GM12801 (cell line): ENCODE data around the gene ERI3.
A peak's percentile ranks its signal among the peaks of the same experiment; 100 is the strongest.

ENCODE experiments used
- TF ChIP-seq, protein P1 (sequence below): IDR thresholded peaks from one replicate; pipeline ENCODE4 v1.5.1; 2011; ENCODE audit warnings: control low read depth; ENCODE audit not compliant: insufficient read length; ENCODE audit errors: extremely low read depth

Gene ERI3

DNA sequence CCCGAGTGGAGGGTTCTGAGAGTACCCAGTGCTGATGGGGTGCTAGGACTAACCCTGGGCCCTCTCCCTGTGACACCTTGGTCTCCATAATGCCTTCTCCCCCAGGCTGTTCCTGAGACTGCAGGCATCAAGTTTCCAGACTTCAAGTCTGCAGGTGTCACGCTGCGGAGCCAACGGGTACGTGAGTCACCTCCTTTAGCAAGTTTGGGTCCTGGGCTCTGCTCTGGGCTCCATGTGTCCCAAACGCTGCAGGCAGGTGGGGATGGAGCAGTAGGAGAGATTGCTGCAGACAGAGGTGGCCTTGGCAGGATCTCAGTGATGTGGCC lies 135.8 kb downstream of the ERI3 start:
- TF ChIP-seq, protein P1, sequence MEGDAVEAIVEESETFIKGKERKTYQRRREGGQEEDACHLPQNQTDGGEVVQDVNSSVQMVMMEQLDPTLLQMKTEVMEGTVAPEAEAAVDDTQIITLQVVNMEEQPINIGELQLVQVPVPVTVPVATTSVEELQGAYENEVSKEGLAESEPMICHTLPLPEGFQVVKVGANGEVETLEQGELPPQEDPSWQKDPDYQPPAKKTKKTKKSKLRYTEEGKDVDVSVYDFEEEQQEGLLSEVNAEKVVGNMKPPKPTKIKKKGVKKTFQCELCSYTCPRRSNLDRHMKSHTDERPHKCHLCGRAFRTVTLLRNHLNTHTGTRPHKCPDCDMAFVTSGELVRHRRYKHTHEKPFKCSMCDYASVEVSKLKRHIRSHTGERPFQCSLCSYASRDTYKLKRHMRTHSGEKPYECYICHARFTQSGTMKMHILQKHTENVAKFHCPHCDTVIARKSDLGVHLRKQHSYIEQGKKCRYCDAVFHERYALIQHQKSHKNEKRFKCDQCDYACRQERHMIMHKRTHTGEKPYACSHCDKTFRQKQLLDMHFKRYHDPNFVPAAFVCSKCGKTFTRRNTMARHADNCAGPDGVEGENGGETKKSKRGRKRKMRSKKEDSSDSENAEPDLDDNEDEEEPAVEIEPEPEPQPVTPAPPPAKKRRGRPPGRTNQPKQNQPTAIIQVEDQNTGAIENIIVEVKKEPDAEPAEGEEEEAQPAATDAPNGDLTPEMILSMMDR: no peak

DNA sequence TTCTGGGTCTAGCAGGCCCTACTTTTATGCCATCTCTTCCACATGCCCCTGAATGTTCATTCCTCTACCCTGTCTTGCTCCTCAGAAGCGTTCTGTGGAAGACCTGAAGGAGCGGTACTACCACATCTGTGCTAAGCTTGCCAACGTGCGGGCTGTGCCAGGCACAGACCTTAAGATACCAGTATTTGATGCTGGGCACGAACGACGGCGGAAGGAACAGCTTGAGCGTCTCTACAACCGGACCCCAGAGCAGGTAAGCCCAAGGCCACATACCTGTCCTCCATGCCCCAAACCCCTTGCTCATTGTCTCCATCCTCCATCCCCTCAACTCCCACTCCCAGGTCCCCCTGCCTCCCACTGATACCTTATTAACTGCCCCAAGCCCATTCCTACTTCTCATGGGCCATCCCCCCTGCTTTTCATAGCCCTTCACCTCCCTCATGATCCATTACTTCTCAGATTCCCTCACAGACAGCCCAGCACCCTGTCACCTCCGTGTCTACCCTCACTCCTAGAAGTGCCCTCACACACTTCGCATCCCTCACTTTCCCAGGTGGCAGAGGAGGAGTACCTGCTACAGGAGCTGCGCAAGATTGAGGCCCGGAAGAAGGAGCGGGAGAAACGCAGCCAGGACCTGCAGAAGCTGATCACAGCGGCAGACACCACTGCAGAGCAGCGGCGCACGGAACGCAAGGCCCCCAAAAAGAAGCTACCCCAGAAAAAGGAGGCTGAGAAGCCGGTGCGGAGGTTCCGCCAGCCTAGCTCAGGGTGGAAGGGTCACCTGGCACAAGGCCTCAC lies 136.4 kb downstream of the ERI3 start:
- TF ChIP-seq, protein P1: no peak

DNA sequence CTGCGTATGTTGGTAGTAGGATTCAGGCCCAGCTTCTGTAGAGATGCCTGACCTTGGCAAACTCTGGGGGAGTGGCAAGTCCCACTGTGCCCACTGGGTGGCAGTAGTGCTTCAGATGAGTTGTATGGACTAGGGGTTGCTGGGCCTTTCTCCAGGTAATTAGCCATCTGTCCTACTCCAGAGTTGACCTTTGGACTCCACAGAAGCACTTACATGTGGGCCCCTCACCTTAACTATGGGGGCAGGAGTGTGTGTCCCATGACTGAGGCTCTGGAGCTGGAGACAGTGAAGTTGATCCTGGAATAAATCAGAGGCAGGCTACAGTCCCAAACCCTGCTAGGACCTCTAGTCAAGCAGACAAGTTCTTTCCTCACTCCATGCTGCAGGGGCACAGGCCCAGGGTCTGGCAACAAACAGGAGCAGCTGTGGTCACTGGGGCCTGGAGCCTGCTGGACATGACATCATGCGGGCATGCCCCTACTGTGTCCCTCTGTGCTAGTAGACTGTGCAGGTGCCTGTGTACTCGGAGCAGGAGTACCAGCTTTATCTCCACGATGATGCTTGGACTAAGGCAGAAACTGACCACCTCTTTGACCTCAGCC lies 137.1 kb downstream of the ERI3 start:
- TF ChIP-seq, protein P1: peak; percentile 60

DNA sequence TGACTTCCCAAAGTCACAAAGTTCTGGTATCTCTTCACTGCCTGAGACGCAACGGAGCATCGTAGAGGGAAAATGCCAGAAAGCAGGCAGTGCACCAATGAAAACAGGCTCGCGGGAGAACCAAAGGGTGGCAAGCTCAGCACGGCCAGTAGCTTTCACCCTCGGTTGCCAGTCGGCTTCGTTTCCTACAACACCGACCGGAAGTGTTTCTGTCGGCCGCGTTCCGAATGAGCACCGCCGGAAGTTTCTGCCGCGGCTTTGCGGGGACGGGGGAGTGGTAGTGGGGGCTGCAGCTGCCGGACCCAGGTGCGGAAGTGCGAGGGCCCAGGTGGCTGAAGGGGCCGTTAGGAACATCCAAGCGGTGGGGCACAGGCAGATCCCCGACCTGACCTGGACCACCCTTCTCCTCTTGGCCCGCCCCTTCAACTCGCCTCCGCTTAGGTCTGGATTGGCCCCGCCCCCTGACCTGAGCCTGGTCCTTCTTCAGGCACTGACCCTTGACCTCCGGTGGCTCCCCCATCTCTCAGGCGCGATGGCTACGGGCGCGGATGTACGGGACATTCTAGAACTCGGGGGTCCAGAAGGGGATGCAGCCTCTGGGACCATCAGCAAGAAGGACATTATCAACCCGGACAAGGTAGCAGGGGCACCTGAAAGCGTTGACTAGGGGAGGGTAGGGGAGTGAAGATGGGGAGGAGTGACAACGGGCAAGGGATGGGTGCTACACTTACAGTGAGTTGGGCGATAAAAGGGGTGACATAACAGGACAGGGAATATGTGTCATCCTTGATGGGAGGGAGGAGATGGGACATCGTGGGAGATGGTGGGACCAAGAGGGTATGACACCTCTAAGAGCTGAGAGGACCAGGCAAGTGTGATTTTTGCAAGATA lies 141.6 kb downstream of the ERI3 start, which contains the start of gene DMAP1:
Gene DMAP1 (plus strand): TSS at position 250 of the 891 bp plus-strand sequence. CDS start 283 bp downstream, at position 533.
- TF ChIP-seq, protein P1: no peak

DNA sequence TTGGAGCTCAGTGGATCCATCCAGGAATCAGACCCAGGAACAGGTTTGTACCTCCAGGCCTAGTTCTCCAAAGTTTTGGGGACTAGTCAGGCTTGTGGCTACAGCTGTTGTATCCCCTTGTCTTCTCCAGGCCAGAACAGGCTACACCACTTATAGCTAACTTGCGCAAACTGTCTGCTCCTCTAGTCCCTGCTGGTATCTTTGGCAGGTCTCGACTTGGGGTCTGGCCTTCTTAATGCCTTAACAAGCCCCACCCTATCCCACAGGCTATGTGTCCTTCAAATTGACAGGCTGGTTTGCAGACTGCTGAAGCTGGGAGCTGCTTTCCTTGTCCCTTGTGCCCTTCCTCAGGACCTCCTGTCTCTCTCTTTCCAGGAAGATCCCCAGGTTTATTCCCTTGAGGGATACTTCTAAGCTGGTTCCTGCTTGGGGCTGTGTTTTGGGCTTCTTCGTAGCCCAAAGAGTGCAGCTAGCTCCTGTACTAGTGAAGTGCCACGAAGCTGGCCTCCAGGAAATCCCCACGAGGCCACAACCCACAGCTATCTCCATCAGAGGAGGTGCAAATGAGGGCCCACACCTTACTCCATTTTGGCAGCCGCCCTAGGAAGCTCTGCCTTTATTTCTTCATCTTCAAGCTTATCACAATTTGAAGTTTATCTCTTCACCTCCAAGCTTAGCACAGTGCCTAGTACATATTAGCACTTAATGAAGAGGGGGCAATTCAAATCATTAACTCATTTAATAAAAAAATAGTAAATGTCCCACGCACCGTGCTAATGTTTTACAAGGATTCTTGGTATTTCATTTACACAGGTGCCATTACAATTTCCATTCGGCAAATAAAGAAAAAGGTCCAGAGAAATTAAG lies 142.5 kb downstream of the ERI3 start:
- TF ChIP-seq, protein P1: no peak

DNA sequence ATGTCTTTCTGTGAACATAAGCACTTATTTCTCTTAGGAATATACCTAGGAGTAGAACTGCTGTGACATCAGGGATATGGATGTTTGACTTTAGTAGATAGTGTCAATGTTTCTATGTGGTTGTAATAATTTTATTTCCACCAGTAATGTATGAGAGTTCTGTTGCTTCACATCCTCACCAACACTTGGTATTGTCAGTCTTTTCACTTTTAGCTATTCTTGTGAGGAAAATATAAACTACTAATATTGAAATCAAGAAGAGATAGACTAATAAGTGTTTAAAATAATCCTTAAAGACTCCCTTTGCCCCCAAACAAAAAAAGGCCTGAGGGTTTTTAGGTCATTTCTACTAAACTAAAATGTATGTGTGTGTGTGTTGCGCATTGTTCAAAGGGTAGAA lies 144.5 kb downstream of the ERI3 start:
- TF ChIP-seq, protein P1: no peak
